PC-9 (cell line): ENCODE data around the gene TTC27.

Source experiments
- EZH2 ChIP-seq: fragments of 200-600 bp; sonication (generic); IDR thresholded peaks from 2 replicates; pipeline ENCODE4 v1.8.0; 2017; ENCODE audit warnings: antibody characterized with exemption, low read depth
- TF ChIP-seq, protein P1 (sequence below): fragments of 200-600 bp; sonication (generic); conservative IDR thresholded peaks from 2 replicates; pipeline ENCODE4 v1.6.1; 2017; ENCODE audit warnings: mixed run types, antibody characterized with exemption, mild to moderate bottlenecking, moderate library complexity

DNA sequence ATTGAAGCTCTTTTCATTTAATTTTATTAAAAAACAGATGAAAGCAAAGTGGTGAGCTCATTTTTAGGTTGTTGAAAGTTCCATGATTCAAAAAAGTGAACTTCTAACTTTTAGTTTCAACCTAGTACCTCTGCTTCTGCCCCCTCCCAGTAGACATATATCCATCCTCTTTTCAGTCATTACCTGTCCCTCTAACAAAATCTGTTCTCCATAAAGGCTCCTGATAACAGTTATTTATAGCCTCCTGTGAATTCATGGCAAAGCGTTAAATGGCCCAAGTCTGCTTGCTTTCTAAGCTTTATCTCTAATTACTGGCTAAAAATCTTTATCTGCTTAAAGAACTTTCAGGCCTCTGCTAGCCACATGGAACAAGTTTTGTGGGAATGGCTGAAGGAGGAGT is 148.1 kb downstream of the TTC27 start:
- TF ChIP-seq, protein P1, sequence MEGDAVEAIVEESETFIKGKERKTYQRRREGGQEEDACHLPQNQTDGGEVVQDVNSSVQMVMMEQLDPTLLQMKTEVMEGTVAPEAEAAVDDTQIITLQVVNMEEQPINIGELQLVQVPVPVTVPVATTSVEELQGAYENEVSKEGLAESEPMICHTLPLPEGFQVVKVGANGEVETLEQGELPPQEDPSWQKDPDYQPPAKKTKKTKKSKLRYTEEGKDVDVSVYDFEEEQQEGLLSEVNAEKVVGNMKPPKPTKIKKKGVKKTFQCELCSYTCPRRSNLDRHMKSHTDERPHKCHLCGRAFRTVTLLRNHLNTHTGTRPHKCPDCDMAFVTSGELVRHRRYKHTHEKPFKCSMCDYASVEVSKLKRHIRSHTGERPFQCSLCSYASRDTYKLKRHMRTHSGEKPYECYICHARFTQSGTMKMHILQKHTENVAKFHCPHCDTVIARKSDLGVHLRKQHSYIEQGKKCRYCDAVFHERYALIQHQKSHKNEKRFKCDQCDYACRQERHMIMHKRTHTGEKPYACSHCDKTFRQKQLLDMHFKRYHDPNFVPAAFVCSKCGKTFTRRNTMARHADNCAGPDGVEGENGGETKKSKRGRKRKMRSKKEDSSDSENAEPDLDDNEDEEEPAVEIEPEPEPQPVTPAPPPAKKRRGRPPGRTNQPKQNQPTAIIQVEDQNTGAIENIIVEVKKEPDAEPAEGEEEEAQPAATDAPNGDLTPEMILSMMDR = no peak
- no peak for TF ChIP-seq EZH2
